IgD-negative memory B cell (primary cell): Measurements from ENCODE around the gene DOK6. TPM values are rescaled to one million over a fixed set of nuclear protein-coding genes. Genes with fewer than 3 reads are reported as not detected.
A peak's percentile ranks its signal among the peaks of the same experiment; 100 is the strongest.
"Not testable (repeated sequence)": the region's sequence is repeated elsewhere in the genome, so short reads cannot be mapped to it uniquely, and the experiment has no call there.

ENCODE experiments used
- H3K27ac Mint-ChIP-seq, 3 donors: one replicate each; pipeline ENCODE4 v1.8.0; 2020 to 2022; ENCODE audit warnings: mild to moderate bottlenecking in 3 of 3, mixed read lengths in 3 of 3, moderate library complexity in 1 of 3
- H3K27me3 Mint-ChIP-seq: one replicate; pipeline ENCODE4 v1.8.0; 2021; ENCODE audit warnings: mixed read lengths
- H3K36me3 Mint-ChIP-seq: one replicate; pipeline ENCODE4 v1.8.0; 2020; ENCODE audit warnings: mild to moderate bottlenecking, mixed read lengths
- H3K4me1 Mint-ChIP-seq, 3 donors: one replicate each; pipeline ENCODE4 v1.8.0; 2020 to 2022; ENCODE audit warnings: mixed read lengths in 3 of 3, mild to moderate bottlenecking in 1 of 3
- H3K4me3 Mint-ChIP-seq, 4 donors: one replicate each; pipeline ENCODE4 v1.8.0; 2020 to 2022; ENCODE audit warnings: mild to moderate bottlenecking in 4 of 4, mixed read lengths in 4 of 4, moderate library complexity in 3 of 4
- H3K9me3 Mint-ChIP-seq, 3 donors: one replicate each; pipeline ENCODE4 v1.8.0; 2020 to 2021; ENCODE audit warnings: mixed read lengths in 3 of 3, mild to moderate bottlenecking in 1 of 3
- polyA plus RNA-seq: library from polyadenylated mRNA; unstranded; fragments of 300-500 nt; fragmentation: Illumina TruSeq; gene quantifications from one replicate; pipeline ENCODE4 v1.2.3, GENCODE V29; 2021

DOK6 gene
- polyA plus RNA-seq, 1 donor from 2014 or later: not detected

DNA sequence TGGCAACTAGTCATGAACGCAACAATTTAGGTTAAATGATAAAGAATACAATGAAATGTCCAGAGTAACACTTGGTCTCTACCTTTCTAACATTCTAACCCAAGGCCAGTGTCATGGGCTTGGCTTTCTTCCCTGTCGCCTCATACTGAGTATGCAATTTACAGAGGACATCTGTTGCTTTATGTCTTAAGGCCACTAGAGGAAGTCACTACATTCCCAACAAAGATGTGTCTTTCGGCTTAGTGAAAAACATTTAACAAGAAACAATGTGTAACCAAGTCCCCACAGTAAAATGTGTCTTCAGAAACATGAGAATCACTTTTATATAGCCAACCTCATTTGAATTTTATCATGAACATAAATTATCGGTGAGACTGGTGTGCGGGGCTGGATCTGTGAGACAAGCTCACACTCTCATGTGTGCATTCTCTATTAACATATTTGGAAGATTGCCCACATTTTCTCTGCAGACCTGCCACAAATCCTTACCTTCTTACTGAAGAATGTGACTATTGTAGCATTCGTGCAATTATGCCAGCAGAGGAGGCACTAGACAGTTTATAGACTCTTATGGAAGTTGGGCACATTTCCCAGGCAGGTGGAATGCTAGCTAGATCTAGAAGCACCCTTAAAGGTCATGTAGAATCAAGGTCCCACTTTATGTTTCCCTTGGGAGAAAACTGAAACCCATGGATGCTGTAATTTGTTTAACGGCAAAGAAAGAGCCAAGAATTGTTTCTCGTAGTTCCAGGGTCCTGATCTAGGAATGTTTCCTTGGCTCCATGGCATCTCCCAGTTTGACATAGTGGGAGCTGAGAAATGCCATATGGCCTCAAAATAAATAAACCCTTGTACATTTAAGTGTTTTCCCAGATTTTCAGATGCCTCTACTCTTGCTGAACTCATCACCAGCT is 445.2 kb downstream of the DOK6 start:
- H3K4me1 Mint-ChIP-seq: no peaks in the 10 kb centered on the region
- H3K36me3 Mint-ChIP-seq: no peaks in the 10 kb centered on the region
- H3K27me3 Mint-ChIP-seq: peaks cover 3% of the 10 kb centered on the region
- no peak overlapping the region for H3K27ac Mint-ChIP-seq
- H3K9me3 Mint-ChIP-seq: no peaks in the 10 kb centered on the region
- no peak overlapping the region for H3K4me3 Mint-ChIP-seq

- no peak overlapping the region for H3K27ac Mint-ChIP-seq
- no peaks in the 10 kb centered on the region for H3K36me3 Mint-ChIP-seq
Measured at GRCh38 chr18:69853051-69853450, 452.4 kb downstream of the DOK6 start.

DNA sequence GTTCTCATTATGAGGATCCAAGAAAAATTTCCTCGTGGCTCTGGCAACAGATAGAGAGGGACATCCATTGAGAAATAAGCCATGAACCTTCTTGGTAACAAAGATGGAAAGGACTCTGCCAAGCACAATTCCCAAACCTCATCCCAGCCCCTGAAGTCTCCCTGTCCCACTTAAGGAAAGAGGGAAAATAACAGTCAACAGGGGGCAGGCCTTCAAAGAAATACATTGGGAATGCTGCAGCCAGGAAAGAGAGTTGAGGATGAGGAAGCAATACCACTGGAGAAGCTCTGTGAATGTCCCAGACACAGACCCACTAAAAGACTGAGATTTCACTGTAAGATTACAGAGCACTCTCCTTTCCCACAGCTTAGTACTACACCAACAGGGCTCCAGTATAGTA is 453.8 kb downstream of the DOK6 start:
- no peaks in the 10 kb centered on the region for H3K4me1 Mint-ChIP-seq
- H3K4me3 Mint-ChIP-seq: no peak overlapping the region
- H3K36me3 Mint-ChIP-seq: no peaks in the 10 kb centered on the region
- H3K27ac Mint-ChIP-seq: no peak overlapping the region
- H3K27me3 Mint-ChIP-seq: no peaks in the 10 kb centered on the region
- peaks cover 0 to 4% (median 0%) of the 10 kb centered on the region in 3 donors for H3K9me3 Mint-ChIP-seq

More at GRCh38 chr18:69853051-69853450, 452.4 kb downstream of the DOK6 start:
- no peaks in the 10 kb centered on the region for H3K4me1 Mint-ChIP-seq
- peaks cover 0 to 4% (median 0%) of the 10 kb centered on the region in 3 donors for H3K9me3 Mint-ChIP-seq
- H3K4me3 Mint-ChIP-seq: no peak overlapping the region
- H3K27me3 Mint-ChIP-seq: no peaks in the 10 kb centered on the region

- Mint-ChIP-seq H3K27me3 (no peaks in the 10 kb centered on the region), H3K36me3 (no peaks in the 10 kb centered on the region), H3K4me1 (no peaks in the 10 kb centered on the region), H3K9me3 (peaks cover 0 to 4% (median 0%) of the 10 kb centered on the region in 3 donors), H3K27ac (no peak overlapping the region), H3K4me3 (no peak overlapping the region)
Measured at GRCh38 chr18:69858897-69859296, 458.2 kb downstream of the DOK6 start.

DNA sequence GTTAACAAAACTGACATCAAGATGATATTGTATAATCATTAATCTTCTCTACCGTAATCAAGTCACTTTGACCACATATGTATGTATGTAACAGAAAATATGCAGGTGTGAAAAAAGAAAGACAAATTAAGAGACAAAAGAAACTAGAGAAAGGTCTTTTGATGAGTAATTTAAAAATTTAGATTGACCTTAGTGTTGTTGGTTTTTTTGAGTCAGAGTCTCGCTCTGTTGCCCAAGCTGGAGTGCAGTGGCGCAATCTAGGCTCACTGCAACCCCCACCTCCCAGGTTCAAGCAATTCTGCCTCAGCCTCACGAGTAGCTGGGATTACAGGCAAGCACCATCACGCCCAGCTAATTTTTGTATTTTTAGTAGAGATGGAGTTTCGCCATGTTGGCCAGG is 464.1 kb downstream of the DOK6 start:
- H3K9me3 Mint-ChIP-seq, H3K27me3 Mint-ChIP-seq, H3K36me3 Mint-ChIP-seq, H3K4me1 Mint-ChIP-seq, H3K27ac Mint-ChIP-seq, H3K4me3 Mint-ChIP-seq: not testable (repeated sequence)

GRCh38 chr18:69865776-69866175 is 465.1 kb downstream of the DOK6 start:
- no peaks in the 10 kb centered on the region for H3K4me1 Mint-ChIP-seq
- no peak overlapping the region for H3K27ac Mint-ChIP-seq
- H3K4me3 Mint-ChIP-seq: no peak overlapping the region
- no peaks in the 10 kb centered on the region for H3K9me3 Mint-ChIP-seq
- peaks cover 1% of the 10 kb centered on the region for H3K27me3 Mint-ChIP-seq
- H3K36me3 Mint-ChIP-seq: no peaks in the 10 kb centered on the region

DNA sequence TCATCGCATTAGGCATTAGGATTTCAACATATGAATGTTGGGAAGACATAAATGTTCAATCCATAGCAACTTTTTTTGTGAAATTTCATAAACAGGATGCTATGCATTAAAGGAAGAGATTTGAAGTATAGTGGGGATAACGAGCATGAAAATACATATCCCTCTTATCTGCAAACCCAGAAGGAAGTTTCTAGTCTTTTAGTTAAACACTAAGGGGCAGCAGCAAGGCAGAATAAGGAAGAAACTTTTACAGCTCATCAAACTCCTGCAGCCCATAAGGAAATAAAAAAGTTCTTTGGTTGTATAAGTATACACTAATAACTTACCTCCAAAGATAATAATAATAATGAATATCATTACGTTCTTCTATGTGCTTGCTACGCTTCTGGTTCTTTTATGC is 465.5 kb downstream of the DOK6 start:
- Mint-ChIP-seq H3K4me3 (no peak overlapping the region), H3K27ac (no peak overlapping the region), H3K36me3 (no peaks in the 10 kb centered on the region), H3K27me3 (peaks cover 1% of the 10 kb centered on the region), H3K4me1 (no peaks in the 10 kb centered on the region), H3K9me3 (no peaks in the 10 kb centered on the region)

GRCh38 chr18:69870736-69871135 is 470.0 kb downstream of the DOK6 start:
- H3K4me1 Mint-ChIP-seq: no peaks in the 10 kb centered on the region
- H3K36me3 Mint-ChIP-seq: peaks cover 2% of the 10 kb centered on the region
- no peak overlapping the region for H3K4me3 Mint-ChIP-seq
- H3K27ac Mint-ChIP-seq: peak overlapping the region in 1 of 3 donors; percentile 66
- peaks cover 1% of the 10 kb centered on the region for H3K27me3 Mint-ChIP-seq
- H3K9me3 Mint-ChIP-seq: no peaks in the 10 kb centered on the region

DNA sequence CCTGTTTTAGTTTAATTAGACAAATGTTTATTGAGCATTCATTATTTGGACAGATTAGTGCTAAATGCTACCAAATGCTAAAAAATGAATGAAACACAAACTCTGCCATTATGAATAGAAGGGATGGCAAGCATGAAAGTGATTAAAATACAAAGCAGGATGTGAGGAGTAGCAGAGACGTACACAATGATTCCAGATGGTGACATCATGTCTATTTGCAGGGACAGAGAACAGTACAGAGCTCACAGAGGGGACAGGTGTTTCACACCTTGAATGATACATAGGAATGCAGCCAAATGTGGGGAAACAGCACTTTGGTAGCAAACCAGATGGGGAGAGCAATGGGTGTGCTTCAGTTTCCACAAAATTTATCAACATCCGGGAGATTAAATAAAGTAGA is 470.7 kb downstream of the DOK6 start:
- Mint-ChIP-seq H3K27ac (peak overlapping the region in 1 of 3 donors; percentile 66), H3K4me1 (no peaks in the 10 kb centered on the region), H3K27me3 (peaks cover 1% of the 10 kb centered on the region), H3K9me3 (no peaks in the 10 kb centered on the region), H3K4me3 (no peak overlapping the region), H3K36me3 (peaks cover 2% of the 10 kb centered on the region)

DNA sequence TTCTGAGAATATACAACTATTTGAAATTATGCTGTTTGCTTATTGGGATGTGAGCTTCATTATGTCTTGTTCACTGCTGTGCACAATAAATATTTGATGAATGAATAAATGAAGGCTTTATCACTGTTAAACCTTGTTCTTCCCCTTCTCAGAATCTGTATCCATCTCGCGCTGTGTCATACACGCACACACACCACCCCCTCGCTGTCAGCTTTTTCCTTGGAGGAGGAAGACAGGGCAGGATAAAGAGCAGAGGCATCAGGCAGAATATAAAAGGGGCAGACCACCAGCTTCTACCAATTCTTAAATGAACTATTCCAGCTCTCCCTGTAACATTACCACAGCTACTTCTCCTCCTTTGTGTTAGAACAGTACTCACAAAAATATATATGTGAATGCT is 472.0 kb downstream of the DOK6 start:
- Mint-ChIP-seq H3K9me3 (no peaks in the 10 kb centered on the region), H3K27me3 (peaks cover 1% of the 10 kb centered on the region), H3K4me1 (no peaks in the 10 kb centered on the region), H3K36me3 (peaks cover 2% of the 10 kb centered on the region), H3K4me3 (no peak overlapping the region), H3K27ac (no peak overlapping the region)

GRCh38 chr18:69874058-69874457 is 473.4 kb downstream of the DOK6 start:
- no peaks in the 10 kb centered on the region for H3K4me1 Mint-ChIP-seq
- H3K27me3 Mint-ChIP-seq: peaks cover 3% of the 10 kb centered on the region
- peaks cover 0 to 3% (median 0%) of the 10 kb centered on the region in 3 donors for H3K9me3 Mint-ChIP-seq
- H3K36me3 Mint-ChIP-seq: peaks cover 4% of the 10 kb centered on the region
- H3K27ac Mint-ChIP-seq: no peak overlapping the region
- H3K4me3 Mint-ChIP-seq: no peak overlapping the region

GRCh38 chr18:69876490-69876889 is 475.8 kb downstream of the DOK6 start:
- H3K4me3 Mint-ChIP-seq: no peak overlapping the region
- peaks cover 0 to 3% (median 0%) of the 10 kb centered on the region in 3 donors for H3K9me3 Mint-ChIP-seq
- no peak overlapping the region for H3K27ac Mint-ChIP-seq
- H3K27me3 Mint-ChIP-seq: peaks cover 2% of the 10 kb centered on the region
- no peaks in the 10 kb centered on the region for H3K4me1 Mint-ChIP-seq
- peaks cover 9% of the 10 kb centered on the region for H3K36me3 Mint-ChIP-seq

GRCh38 chr18:69878213-69878933 is 477.7 kb downstream of the DOK6 start:
- peaks cover 2% of the 10 kb centered on the region for H3K27me3 Mint-ChIP-seq
- H3K36me3 Mint-ChIP-seq: peaks cover 7% of the 10 kb centered on the region
- H3K4me1 Mint-ChIP-seq: peaks cover 7 to 10% (median 8%) of the 10 kb centered on the region in 3 donors
- peaks cover 0 to 3% (median 0%) of the 10 kb centered on the region in 3 donors for H3K9me3 Mint-ChIP-seq
- no peak overlapping the region for H3K27ac Mint-ChIP-seq
- H3K4me3 Mint-ChIP-seq: no peak overlapping the region

GRCh38 chr18:69879051-69879450 is 478.4 kb downstream of the DOK6 start:
- H3K27me3 Mint-ChIP-seq, H3K4me3 Mint-ChIP-seq, H3K36me3 Mint-ChIP-seq, H3K27ac Mint-ChIP-seq, H3K9me3 Mint-ChIP-seq: not testable (repeated sequence)
- peaks cover 8 to 12% (median 8%) of the 10 kb centered on the region in 3 donors for H3K4me1 Mint-ChIP-seq

DNA sequence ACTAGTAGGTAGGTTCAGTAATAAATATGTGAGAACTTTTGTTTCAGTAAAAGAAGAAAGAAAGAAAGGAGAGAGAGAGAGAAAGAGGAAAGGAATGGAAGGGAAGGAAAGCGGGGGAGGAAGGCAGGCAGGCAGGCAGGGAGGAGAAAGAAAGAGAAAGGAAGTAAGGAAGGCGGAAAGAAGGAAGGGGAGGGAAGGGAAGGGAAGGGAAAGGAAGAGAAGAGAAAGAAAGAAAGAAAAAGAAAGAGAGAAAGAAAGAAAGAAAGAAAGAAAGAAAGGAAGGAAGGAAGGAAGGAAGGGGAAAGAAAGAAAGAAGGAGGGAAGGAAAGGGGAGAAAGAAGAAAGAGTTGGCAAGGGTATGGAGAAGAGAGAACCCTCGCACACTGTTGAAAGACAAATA is 479.4 kb downstream of the DOK6 start:
- Mint-ChIP-seq H3K27me3 (peaks cover 2% of the 10 kb centered on the region), H3K27ac (no peak overlapping the region), H3K9me3 (peaks cover 0 to 3% (median 0%) of the 10 kb centered on the region in 3 donors), H3K4me3 (no peak overlapping the region), H3K36me3 (peaks cover 7% of the 10 kb centered on the region), H3K4me1 (peaks cover 8 to 14% (median 8%) of the 10 kb centered on the region in 3 donors)
